Tibial nerve (tissue), 4 donors: ENCODE data around the gene PIM1. TPM values are rescaled to one million over a fixed set of nuclear protein-coding genes. Genes with fewer than 3 reads are reported as not detected.

ENCODE experiments used
- DNase-seq, 2 donors: peaks; one replicate each; pipeline ENCODE4 v3.0.0-alpha.2; 2019; ENCODE audit warnings: low spot score in 2 of 2
- H3K27ac ChIP-seq, 4 donors: fragments of 200-600 bp; sonication (generic) in 3 of 4; one replicate each; pipeline ENCODE4 v1.5.1; 2017 to 2019; ENCODE audit warnings: mild to moderate bottlenecking in 1 of 4
- H3K27me3 ChIP-seq, 2 donors: fragments of 200-600 bp; sonication (generic) in 1 of 2; one replicate each; pipeline versions ENCODE4 v1.5.1 to v1.6.0; 2017 to 2019
- H3K36me3 ChIP-seq, 3 donors: fragments of 200-600 bp; sonication (generic); one replicate each; pipeline ENCODE4 v1.5.1; 2018 to 2019
- H3K4me1 ChIP-seq, 4 donors: fragments of 200-600 bp; sonication (generic) in 3 of 4; one replicate each; pipeline ENCODE4 v1.5.1; 2017 to 2019
- H3K4me3 ChIP-seq, 4 donors: fragments of 200-600 bp; sonication (generic) in 3 of 4; one replicate each; pipeline ENCODE4 v1.5.1; 2017 to 2019; ENCODE audit warnings: mild to moderate bottlenecking in 1 of 4, moderate library complexity in 1 of 4
- H3K9me3 ChIP-seq, 4 donors: fragments of 200-600 bp; sonication (generic) in 3 of 4; one replicate each; pipeline ENCODE4 v1.5.1; 2017 to 2019
- CTCF ChIP-seq, 5 experiments: fragments of 200-600 bp in 3 of 5; fragments of 450-650 bp in 2 of 5; sonication (generic) in 3 of 5; IDR thresholded peaks; one replicate each; pipeline ENCODE4 v1.5.1; 2016 to 2019; ENCODE audit warnings: antibody characterized with exemption in 5 of 5, mild to moderate bottlenecking in 3 of 5, moderate library complexity in 2 of 5
- EP300 ChIP-seq, 2 donors: sonication (generic); formaldehyde crosslinking; IDR thresholded peaks; one replicate each; pipeline ENCODE4 v1.6.1; 2017; ENCODE audit warnings: antibody characterized with exemption in 2 of 2, mild to moderate bottlenecking in 1 of 2
- POLR2A ChIP-seq, 2 donors: fragments of 450-650 bp; IDR thresholded peaks; one replicate each; pipeline ENCODE4 v1.6.1; 2017; ENCODE audit warnings: antibody characterized with exemption in 2 of 2, mild to moderate bottlenecking in 2 of 2, moderate library complexity in 2 of 2
- whole genome bisulfite sequencing, 2 donors: methylation state at CpG; one replicate each; pipeline ENCODE4 v1.1.5; 2018; 5-methylcytosine and 5-hydroxymethylcytosine counted together
- total RNA-seq, 4 donors: library from RNA; depleted of rRNA; stranded (reverse); fragments of >200 nt; gene quantifications; one replicate each; pipeline ENCODE4 v1.1.0, GENCODE V29; 2016

The PIM1 gene
- total RNA-seq, 4 donors from 2014 or later = 2.8 to 22.8 (median 6.6) TPM

GRCh38 chr6:37138856-37139229 is 31.1 kb upstream of the PIM1 start:
- H3K4me3 ChIP-seq = no peak overlapping the region
- no peak overlapping the region for H3K27ac ChIP-seq

GRCh38 chr6:37139230-37139962 is 30.6 kb upstream of the PIM1 start:
- Histone ChIP-seq H3K27ac (no peak overlapping the region), H3K36me3 (no peaks in the 10 kb centered on the region), H3K9me3 (no peaks in the 10 kb centered on the region), H3K4me1 (peaks cover 0 to 27% (median 6%) of the 10 kb centered on the region in 4 donors), H3K27me3 (no peaks in the 10 kb centered on the region), H3K4me3 (no peak overlapping the region)
- DNase-seq = no peak
- WGBS, 2 donors = 88 to 95% methylated on average over 5 of the region's 5 CpGs
- TF ChIP-seq EP300 (IDR thresholded peaks at IDR 0.05) = no peak
- no peak for TF ChIP-seq CTCF (IDR thresholded peaks at IDR 0.05)
- no peak for TF ChIP-seq POLR2A (IDR thresholded peaks at IDR 0.05)

More at GRCh38 chr6:37138856-37139229, 31.1 kb upstream of the PIM1 start:
- 96 to 100% methylated on average over 1 of the region's 1 CpG for WGBS, 2 donors
- Histone ChIP-seq H3K4me1 (peaks cover 0 to 28% (median 6%) of the 10 kb centered on the region in 4 donors), H3K9me3 (no peaks in the 10 kb centered on the region), H3K36me3 (no peaks in the 10 kb centered on the region), H3K27me3 (no peaks in the 10 kb centered on the region)
- TF ChIP-seq EP300 (IDR thresholded peaks at IDR 0.05) (no peak), POLR2A (IDR thresholded peaks at IDR 0.05) (no peak), CTCF (IDR thresholded peaks at IDR 0.05) (no peak)
- no peak for DNase-seq

GRCh38 chr6:37140145-37140544 is 29.8 kb upstream of the PIM1 start:
- Histone ChIP-seq H3K4me3 (no peak overlapping the region), H3K9me3 (no peaks in the 10 kb centered on the region), H3K27me3 (no peaks in the 10 kb centered on the region), H3K27ac (no peak overlapping the region), H3K4me1 (peaks cover 0 to 19% (median under 1%) of the 10 kb centered on the region in 4 donors), H3K36me3 (no peaks in the 10 kb centered on the region)
- DNase-seq = no peak
- 52 to 55% methylated on average over 3 of the region's 3 CpGs for WGBS, 2 donors
- TF ChIP-seq POLR2A (IDR thresholded peaks at IDR 0.05) = no peak
- no peak for TF ChIP-seq EP300 (IDR thresholded peaks at IDR 0.05)
- TF ChIP-seq CTCF (IDR thresholded peaks at IDR 0.05) = no peak

GRCh38 chr6:37141281-37142049 is 28.5 kb upstream of the PIM1 start:
- H3K9me3 ChIP-seq = no peaks in the 10 kb centered on the region
- peak overlapping the region in 2 of 4 donors; percentile 10 to 36 for H3K27ac ChIP-seq
- no peak for DNase-seq
- no peak overlapping the region for H3K4me3 ChIP-seq
- no peaks in the 10 kb centered on the region for H3K36me3 ChIP-seq
- peaks cover 0 to 19% (median 0%) of the 10 kb centered on the region in 4 donors for H3K4me1 ChIP-seq
- 50 to 59% methylated on average over 5 of the region's 5 CpGs for WGBS, 2 donors
- no peaks in the 10 kb centered on the region for H3K27me3 ChIP-seq
- no peak for TF ChIP-seq POLR2A (IDR thresholded peaks at IDR 0.05)
- TF ChIP-seq CTCF (IDR thresholded peaks at IDR 0.05) = no peak
- TF ChIP-seq EP300 (IDR thresholded peaks at IDR 0.05) = no peak
